ENCODE results near the gene UGT1A8. TPM values are rescaled to one million over a fixed set of nuclear protein-coding genes. Genes with fewer than 3 reads are reported as not detected.
"Not testable (repeated sequence)": the region's sequence is repeated elsewhere in the genome, so short reads cannot be mapped to it uniquely, and the experiment has no call there.

Gene UGT1A8
- total RNA-seq, 1 donor = not detected

DNA sequence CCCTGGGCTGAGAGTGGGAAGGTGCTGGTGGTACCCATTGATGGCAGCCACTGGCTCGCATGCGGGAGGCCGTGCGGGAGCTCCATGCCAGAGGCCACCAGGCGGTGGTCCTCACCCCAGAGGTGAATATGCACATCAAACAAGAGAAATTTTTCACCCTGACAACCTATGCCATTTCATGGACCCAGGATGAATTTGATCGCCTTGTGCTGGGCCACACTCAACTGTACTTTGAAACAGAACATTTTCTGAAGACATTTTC lies 129.8 kb downstream of the UGT1A8 start:
- Histone ChIP-seq H3K9me3 (ENCODE audit: low read depth, low read length) (no peaks in the 10 kb centered on the region), H3K4me3 (ENCODE audit: low read length) (no peak overlapping the region), H3K4me1 (ENCODE audit: insufficient read depth, low read length) (no peaks in the 10 kb centered on the region), H3K27me3 (ENCODE audit: insufficient read depth, low read length) (no peaks in the 10 kb centered on the region)

DNA sequence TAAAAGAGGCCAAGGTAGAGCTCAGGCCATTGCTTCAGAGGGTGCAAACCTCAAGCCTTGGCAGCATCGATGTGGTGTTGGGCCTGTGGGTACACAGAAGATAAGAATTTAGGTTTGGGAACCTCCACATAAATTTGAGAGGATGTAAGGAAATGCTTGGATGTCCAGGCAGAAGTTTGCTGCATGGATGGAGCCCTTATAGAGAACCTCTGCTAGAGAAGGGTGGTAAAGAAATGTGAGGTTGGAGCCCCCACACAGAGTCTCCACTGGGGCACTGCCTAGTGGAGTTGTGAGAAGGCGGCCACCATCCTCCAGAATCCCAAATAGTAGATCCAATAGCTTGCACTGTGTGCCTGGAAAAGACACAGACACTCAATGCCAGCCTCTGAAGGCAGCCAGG lies 133.3 kb downstream of the UGT1A8 start:
- H3K4me1 ChIP-seq (ENCODE audit: insufficient read depth, low read length); H3K9me3 ChIP-seq (ENCODE audit: low read depth, low read length); H3K4me3 ChIP-seq (ENCODE audit: low read length); H3K27me3 ChIP-seq (ENCODE audit: insufficient read depth, low read length): not testable (repeated sequence)

DNA sequence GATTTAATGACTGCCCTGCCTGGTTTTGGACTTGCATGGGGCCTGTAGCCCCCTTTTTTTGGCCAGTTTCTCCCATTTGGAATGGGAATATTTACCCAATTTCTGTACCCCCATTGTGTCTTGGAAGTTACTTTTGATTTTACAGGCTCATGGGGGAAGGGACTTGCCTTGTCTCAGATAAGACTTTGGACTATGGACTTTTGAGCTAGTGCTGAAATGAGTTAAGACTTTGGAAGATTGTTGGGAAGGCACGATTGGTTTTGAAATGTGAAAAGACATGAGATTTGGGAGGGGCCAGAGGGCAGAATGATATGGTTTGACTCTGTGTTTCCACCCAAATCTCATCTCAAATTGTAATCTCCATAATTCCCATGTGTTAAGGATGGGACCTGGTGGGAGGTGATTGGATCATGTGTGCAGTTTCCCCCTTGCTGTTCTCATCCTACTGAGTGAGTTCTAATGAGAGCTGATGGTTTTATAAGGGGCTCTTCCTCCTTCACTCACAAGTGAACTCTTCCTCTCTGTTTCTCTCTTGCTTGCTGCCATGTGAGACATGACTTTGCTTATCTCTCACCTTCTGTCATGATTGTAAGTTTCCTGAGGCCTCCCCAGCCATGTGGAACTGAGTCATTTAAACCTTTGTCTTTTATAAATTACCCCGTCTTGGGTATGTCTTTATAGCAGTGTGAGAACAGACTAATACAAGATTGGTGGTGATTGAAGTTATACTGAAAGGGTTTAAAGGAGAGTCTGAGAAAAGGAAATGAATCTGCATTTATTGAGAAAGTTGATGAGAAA lies 134.0 kb downstream of the UGT1A8 start:
- H3K4me1 ChIP-seq (ENCODE audit: insufficient read depth, low read length); H3K27me3 ChIP-seq (ENCODE audit: insufficient read depth, low read length); H3K9me3 ChIP-seq (ENCODE audit: low read depth, low read length); H3K4me3 ChIP-seq (ENCODE audit: low read length): not testable (repeated sequence)

DNA sequence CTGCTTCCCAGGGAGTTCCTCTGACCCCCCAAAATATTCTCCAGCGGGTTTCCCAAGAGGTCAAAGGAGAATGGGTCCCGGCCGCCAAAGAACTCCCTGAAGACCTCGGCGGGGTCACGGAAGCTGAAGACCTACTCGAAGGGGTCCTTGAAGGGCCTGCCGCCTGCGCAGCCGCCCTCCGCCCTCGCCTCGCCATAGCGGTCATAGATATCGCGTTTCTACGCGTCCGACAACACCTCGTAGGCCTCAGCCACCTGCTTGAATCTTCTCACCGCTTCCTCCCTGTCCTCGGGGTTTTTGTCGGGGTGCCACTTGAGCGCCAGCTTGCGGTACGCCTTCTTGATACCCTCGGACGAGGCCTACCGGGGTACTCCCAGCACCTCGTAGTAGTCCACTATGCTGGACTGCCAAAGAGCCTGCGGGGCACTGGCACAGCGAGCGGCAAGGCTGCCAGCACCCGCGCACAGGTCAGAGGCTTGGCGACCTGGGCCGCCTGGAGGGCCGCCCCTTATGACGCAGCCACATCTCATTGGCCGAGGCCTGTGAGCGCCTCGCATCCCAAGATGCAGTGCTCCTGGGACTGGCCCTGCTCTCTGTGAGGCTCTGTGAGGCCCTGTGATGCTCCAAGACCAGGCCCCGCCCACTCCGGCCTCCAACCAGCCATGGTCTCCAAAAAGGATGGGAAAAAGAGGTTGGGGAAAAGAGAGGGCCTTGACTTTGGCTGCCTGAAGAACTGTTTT lies 137.6 kb downstream of the UGT1A8 start:
- H3K4me1 ChIP-seq (ENCODE audit: insufficient read depth, low read length) = no peaks in the 10 kb centered on the region
- no peaks in the 10 kb centered on the region for H3K9me3 ChIP-seq (ENCODE audit: low read depth, low read length)
- no peak overlapping the region for H3K4me3 ChIP-seq (ENCODE audit: low read length)
- H3K27me3 ChIP-seq (ENCODE audit: insufficient read depth, low read length) = no peaks in the 10 kb centered on the region

DNA sequence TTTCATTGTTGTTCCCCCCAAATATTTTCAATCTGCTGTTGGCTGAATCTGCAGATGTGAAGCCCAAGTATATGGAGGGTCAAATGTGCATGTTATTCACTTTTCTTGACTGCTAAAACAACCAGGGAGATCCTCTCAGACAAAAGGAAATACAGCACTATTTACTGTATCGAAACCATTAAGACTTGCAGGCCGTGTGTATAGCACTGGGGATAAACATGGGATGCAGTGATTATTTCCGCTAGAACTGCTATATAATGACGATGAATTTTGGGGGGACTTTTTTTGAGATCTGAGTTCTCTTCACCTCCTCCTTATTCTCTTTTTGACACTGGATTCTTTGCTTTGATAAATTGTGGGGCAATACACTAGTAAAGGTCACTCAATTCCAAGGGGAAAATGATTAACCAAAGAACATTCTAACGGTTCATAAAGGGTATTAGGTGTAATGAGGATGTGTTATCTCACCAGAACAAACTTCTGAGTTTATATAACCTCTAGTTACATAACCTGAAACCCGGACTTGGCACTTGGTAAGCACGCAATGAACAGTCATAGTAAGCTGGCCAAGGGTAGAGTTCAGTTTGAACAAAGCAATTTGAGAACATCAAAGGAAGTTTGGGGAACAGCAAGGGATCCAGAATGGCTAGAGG lies 139.1 kb downstream of the UGT1A8 start:
- no peak overlapping the region for H3K4me3 ChIP-seq (ENCODE audit: low read length)
- no peaks in the 10 kb centered on the region for H3K4me1 ChIP-seq (ENCODE audit: insufficient read depth, low read length)
- H3K9me3 ChIP-seq (ENCODE audit: low read depth, low read length) = no peaks in the 10 kb centered on the region
- H3K27me3 ChIP-seq (ENCODE audit: insufficient read depth, low read length) = no peaks in the 10 kb centered on the region

DNA sequence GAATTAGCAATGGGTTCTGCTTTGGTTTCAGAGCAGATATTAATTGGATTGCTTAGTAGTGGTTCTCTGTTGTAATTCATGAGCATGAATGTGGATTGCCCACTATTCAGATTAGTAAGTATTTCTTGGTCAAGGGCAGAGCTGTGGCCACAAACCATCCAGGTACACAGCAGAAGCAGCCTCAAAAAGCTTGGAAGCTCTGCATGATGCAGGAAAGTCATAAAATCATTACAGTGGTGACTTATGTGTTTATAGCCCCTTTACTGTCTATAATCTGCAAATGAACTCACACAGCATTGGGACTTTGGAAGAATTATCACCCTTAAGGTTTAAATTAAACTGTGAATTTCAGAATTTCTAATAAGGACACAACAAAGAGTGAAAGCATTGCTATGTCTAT lies 140.7 kb downstream of the UGT1A8 start:
- Histone ChIP-seq H3K9me3 (ENCODE audit: low read depth, low read length) (no peaks in the 10 kb centered on the region), H3K27me3 (ENCODE audit: insufficient read depth, low read length) (no peaks in the 10 kb centered on the region), H3K4me1 (ENCODE audit: insufficient read depth, low read length) (no peaks in the 10 kb centered on the region), H3K4me3 (ENCODE audit: low read length) (no peak overlapping the region)

DNA sequence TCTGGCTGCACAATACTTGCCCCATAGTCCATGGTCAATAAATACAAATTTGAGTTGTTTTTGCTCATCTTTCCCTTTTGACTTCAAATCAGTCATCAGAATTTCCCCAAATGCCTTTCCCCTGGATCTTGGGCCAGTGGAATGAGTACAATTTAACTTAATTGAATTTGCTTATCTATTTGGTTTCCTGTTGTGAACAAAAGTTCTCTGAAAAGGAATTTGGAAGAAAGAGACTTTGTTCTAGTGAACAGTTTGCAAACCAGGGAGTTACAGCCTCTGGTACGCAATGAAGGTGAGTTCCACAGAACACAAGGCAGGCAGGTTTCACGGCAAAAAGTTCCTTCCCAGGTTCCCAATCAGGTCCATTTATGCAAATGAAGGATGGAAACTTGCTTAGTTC lies 141.4 kb downstream of the UGT1A8 start:
- Histone ChIP-seq H3K4me3 (ENCODE audit: low read length) (no peak overlapping the region), H3K9me3 (ENCODE audit: low read depth, low read length) (no peaks in the 10 kb centered on the region), H3K4me1 (ENCODE audit: insufficient read depth, low read length) (no peaks in the 10 kb centered on the region), H3K27me3 (ENCODE audit: insufficient read depth, low read length) (no peaks in the 10 kb centered on the region)

DNA sequence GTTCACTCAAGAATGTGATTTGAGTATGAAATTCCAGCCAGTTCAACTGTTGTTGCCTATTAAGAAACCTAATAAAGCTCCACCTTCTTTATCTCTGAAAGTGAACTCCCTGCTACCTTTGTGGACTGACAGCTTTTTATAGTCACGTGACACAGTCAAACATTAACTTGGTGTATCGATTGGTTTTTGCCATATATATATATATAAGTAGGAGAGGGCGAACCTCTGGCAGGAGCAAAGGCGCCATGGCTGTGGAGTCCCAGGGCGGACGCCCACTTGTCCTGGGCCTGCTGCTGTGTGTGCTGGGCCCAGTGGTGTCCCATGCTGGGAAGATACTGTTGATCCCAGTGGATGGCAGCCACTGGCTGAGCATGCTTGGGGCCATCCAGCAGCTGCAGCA lies 142.6 kb downstream of the UGT1A8 start, which contains the start of gene UGT1A1:
Gene UGT1A1 (plus strand): TSS at position 228 of the 400 bp plus-strand sequence. CDS start 18 bp downstream, at position 246.
- no peaks in the 10 kb centered on the region for H3K27me3 ChIP-seq (ENCODE audit: insufficient read depth, low read length)
- H3K9me3 ChIP-seq (ENCODE audit: low read depth, low read length) = no peaks in the 10 kb centered on the region
- H3K4me3 ChIP-seq (ENCODE audit: low read length) = no peak within 1 kb of the TSS
- no peaks in the 10 kb centered on the region for H3K4me1 ChIP-seq (ENCODE audit: insufficient read depth, low read length)

DNA sequence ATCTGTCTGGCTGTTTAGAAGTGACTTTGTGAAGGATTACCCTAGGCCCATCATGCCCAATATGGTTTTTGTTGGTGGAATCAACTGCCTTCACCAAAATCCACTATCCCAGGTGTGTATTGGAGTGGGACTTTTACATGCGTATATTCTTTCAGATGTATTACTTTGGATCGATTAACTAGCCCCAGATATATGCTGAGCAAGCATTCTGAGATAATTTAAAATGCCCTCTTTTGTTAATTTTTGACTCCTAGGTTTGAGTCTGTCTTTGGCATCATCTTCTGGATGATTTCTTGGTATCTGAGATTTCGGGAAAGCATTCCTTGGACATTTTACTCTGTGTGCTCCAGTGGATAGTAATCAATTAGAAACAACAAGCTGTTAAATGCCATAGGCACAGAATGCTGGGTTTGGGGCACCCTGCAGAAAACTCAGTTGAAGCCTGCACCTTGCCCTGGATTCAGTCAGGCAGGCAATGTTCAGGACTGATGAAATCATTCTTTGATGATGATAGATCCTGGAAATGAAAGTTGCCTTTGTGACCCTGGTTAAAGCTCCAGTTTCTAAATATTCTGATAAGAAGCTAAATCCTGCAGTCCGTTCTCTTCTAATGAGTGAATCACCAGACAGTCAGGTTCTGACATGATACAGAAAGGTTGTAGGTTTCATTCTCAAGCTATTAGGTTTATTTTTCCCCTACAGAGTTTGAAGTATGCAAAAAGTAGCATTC lies 143.8 kb downstream of the UGT1A8 start:
- H3K4me1 ChIP-seq (ENCODE audit: insufficient read depth, low read length) = no peaks in the 10 kb centered on the region
- no peak overlapping the region for H3K4me3 ChIP-seq (ENCODE audit: low read length)
- H3K9me3 ChIP-seq (ENCODE audit: low read depth, low read length) = no peaks in the 10 kb centered on the region
- H3K27me3 ChIP-seq (ENCODE audit: insufficient read depth, low read length) = no peaks in the 10 kb centered on the region

DNA sequence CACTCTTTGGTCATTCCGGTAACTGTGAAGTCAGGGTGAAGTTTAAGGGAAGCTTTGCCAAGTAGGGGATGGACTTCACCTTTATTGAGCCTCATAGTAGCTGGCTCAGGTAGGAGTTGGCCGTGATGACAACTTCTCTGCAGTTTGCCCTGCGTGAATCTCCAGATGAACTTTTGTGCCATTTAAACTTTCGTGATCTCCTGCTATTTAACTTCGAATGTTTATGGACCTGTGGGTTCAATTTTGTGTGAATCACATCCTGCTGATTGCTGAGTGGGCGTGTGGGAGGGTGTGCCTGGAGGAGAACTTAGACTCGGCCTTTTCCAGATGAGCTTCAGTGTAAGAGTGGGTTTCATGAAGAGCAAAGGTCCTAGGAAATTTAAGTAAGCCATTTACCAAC lies 146.8 kb downstream of the UGT1A8 start:
- peaks cover 2% of the 10 kb centered on the region for H3K27me3 ChIP-seq (ENCODE audit: insufficient read depth, low read length)
- no peaks in the 10 kb centered on the region for H3K4me1 ChIP-seq (ENCODE audit: insufficient read depth, low read length)
- no peak overlapping the region for H3K4me3 ChIP-seq (ENCODE audit: low read length)
- H3K9me3 ChIP-seq (ENCODE audit: low read depth, low read length) = no peaks in the 10 kb centered on the region

DNA sequence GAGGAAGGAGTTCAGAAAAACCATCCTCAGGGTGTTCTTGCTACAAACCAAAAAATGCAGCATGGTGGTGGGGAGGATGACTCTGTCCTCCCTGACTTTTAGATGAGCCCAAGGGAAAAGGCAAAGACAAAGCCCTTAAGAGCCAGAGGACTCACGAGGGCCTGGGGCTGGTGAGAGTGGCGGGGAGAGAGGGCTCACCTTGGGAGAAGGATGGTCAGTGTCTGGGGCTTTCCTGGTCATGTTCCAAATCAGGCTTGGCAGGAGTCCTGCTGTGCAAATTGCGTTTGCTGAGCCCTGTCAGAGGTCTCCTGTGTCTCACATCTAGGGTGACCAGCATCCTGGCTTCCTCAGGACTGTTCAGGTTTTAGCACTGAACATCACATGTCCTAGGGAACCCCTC lies 147.3 kb downstream of the UGT1A8 start:
- no peak overlapping the region for H3K4me3 ChIP-seq (ENCODE audit: low read length)
- peaks cover 2% of the 10 kb centered on the region for H3K27me3 ChIP-seq (ENCODE audit: insufficient read depth, low read length)
- no peaks in the 10 kb centered on the region for H3K4me1 ChIP-seq (ENCODE audit: insufficient read depth, low read length)
- H3K9me3 ChIP-seq (ENCODE audit: low read depth, low read length) = no peaks in the 10 kb centered on the region

DNA sequence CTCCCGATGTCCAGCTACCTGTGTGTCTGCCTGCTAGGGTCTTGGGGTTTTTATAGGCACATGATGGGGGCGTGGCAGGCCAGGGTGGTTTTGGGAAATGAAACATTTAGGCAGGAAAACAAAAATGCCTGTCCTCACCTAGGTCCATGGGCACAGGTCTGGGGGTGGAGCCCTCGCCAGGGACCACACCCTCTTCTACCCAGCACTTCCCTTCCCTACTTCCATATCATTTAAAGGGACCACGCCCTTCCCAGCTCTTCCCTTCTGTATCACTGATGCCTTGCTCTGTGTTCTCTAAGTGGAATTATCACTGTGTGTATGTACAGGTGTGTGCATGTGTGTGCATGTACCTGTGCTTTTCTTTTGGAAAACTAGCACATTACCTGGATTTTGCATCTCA lies 149.0 kb downstream of the UGT1A8 start:
- Histone ChIP-seq H3K27me3 (ENCODE audit: insufficient read depth, low read length) (peaks cover 2% of the 10 kb centered on the region), H3K4me1 (ENCODE audit: insufficient read depth, low read length) (no peaks in the 10 kb centered on the region), H3K4me3 (ENCODE audit: low read length) (no peak overlapping the region), H3K9me3 (ENCODE audit: low read depth, low read length) (no peaks in the 10 kb centered on the region)

DNA sequence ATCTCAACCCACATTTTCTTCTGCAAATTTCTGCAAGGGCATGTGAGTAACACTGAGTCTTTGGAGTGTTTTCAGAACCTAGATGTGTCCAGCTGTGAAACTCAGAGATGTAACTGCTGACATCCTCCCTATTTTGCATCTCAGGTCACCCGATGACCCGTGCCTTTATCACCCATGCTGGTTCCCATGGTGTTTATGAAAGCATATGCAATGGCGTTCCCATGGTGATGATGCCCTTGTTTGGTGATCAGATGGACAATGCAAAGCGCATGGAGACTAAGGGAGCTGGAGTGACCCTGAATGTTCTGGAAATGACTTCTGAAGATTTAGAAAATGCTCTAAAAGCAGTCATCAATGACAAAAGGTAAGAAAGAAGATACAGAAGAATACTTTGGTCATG lies 150.6 kb downstream of the UGT1A8 start:
- H3K27me3 ChIP-seq (ENCODE audit: insufficient read depth, low read length) = peaks cover 2% of the 10 kb centered on the region
- no peak overlapping the region for H3K4me3 ChIP-seq (ENCODE audit: low read length)
- H3K4me1 ChIP-seq (ENCODE audit: insufficient read depth, low read length) = no peaks in the 10 kb centered on the region
- H3K9me3 ChIP-seq (ENCODE audit: low read depth, low read length) = no peaks in the 10 kb centered on the region

DNA sequence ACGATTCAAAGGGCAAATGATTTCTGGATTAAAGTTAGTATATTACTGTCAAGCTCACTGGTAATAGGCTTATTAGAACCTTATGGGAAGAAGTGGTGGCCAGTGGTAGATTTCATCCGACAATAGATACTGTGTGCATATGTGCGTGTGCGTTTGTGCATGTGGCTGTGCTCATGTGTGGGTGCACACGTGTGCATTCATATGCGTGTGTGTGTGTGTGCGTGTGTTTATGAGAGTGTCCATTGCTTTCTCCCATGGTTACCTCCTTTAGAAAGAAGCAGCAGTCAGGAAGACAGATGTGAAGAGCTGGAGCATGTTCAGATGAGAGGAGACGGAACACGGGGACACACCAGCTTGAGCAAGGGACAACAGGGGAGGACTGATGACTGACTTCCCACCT lies 151.8 kb downstream of the UGT1A8 start:
- H3K4me1 ChIP-seq (ENCODE audit: insufficient read depth, low read length) = no peaks in the 10 kb centered on the region
- no peak overlapping the region for H3K4me3 ChIP-seq (ENCODE audit: low read length)
- no peaks in the 10 kb centered on the region for H3K9me3 ChIP-seq (ENCODE audit: low read depth, low read length)
- H3K27me3 ChIP-seq (ENCODE audit: insufficient read depth, low read length) = peaks cover 2% of the 10 kb centered on the region

DNA sequence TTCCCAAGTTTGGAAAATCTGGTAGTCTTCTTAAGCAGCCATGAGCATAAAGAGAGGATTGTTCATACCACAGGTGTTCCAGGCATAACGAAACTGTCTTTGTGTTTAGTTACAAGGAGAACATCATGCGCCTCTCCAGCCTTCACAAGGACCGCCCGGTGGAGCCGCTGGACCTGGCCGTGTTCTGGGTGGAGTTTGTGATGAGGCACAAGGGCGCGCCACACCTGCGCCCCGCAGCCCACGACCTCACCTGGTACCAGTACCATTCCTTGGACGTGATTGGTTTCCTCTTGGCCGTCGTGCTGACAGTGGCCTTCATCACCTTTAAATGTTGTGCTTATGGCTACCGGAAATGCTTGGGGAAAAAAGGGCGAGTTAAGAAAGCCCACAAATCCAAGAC lies 154.7 kb downstream of the UGT1A8 start:
- H3K27me3 ChIP-seq (ENCODE audit: insufficient read depth, low read length) = peaks cover 2% of the 10 kb centered on the region
- no peaks in the 10 kb centered on the region for H3K4me1 ChIP-seq (ENCODE audit: insufficient read depth, low read length)
- no peak overlapping the region for H3K4me3 ChIP-seq (ENCODE audit: low read length)
- no peaks in the 10 kb centered on the region for H3K9me3 ChIP-seq (ENCODE audit: low read depth, low read length)
